Neural progenitor cell (in vitro differentiated cells): ENCODE results near the gene UACA.

Experiments
- EZH2 ChIP-seq: fragments of 200-600 bp; sonication (generic); IDR thresholded peaks from 2 replicates; pipeline ENCODE4 v1.6.1; 2017; ENCODE audit warnings: antibody characterized with exemption, mild to moderate bottlenecking, moderate library complexity
- EZH2phosphoT487 ChIP-seq: fragments of 200-600 bp; sonication (generic); IDR thresholded peaks from 2 replicates; pipeline ENCODE4 v1.6.1; 2017; ENCODE audit warnings: antibody characterized with exemption
- TF ChIP-seq, protein P1 (sequence below): fragments of 200-600 bp; sonication (generic); IDR thresholded peaks from 2 replicates; pipeline ENCODE4 v1.5.1; 2017; ENCODE audit warnings: antibody characterized with exemption, mild to moderate bottlenecking

DNA sequence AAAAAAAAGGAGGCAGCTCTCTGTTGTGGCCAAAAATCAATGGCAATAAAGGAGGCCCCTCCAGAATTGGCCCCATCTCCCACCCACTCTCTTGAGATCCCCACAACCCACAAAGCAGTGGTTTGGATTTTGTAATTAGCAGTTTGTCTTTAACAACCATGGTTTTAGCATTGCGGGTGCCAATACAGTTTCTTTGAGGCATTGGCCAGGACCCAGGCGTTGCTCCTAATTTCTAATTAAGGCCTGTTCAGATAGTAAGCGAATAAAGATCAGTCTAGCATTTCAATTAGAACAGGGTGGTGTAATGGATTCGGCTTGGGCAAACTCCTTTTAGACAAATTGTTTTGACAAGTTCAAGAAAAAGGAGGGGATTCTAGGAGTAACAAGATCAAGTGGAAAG lies 23.6 kb upstream of the UACA start:
- TF ChIP-seq, protein P1, sequence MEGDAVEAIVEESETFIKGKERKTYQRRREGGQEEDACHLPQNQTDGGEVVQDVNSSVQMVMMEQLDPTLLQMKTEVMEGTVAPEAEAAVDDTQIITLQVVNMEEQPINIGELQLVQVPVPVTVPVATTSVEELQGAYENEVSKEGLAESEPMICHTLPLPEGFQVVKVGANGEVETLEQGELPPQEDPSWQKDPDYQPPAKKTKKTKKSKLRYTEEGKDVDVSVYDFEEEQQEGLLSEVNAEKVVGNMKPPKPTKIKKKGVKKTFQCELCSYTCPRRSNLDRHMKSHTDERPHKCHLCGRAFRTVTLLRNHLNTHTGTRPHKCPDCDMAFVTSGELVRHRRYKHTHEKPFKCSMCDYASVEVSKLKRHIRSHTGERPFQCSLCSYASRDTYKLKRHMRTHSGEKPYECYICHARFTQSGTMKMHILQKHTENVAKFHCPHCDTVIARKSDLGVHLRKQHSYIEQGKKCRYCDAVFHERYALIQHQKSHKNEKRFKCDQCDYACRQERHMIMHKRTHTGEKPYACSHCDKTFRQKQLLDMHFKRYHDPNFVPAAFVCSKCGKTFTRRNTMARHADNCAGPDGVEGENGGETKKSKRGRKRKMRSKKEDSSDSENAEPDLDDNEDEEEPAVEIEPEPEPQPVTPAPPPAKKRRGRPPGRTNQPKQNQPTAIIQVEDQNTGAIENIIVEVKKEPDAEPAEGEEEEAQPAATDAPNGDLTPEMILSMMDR: no peak
- TF ChIP-seq EZH2phosphoT487 (no peak), EZH2 (no peak)
